GM23248 (cell line): Measurements from ENCODE around the gene ZFYVE21. TPM values are rescaled to one million over a fixed set of nuclear protein-coding genes. Genes with fewer than 3 reads are reported as not detected.
A peak's percentile ranks its signal among the peaks of the same experiment; 100 is the strongest.

ENCODE experiments used
- DNase-seq: peaks from one replicate; pipeline ENCODE4 v3.0.0-alpha.2; 2015
- H2AFZ ChIP-seq: fragments of 200-600 bp; sonication (generic); 2 replicates; pipeline ENCODE4 v1.6.1; 2016; ENCODE audit warnings: antibody characterized with exemption
- H3F3A ChIP-seq: fragments of 200-600 bp; sonication (generic); 2 replicates; pipeline ENCODE4 v1.6.1; 2016; ENCODE audit warnings: mild to moderate bottlenecking, antibody characterized with exemption, mixed run types; ENCODE audit not compliant: insufficient read depth
- H3K27ac ChIP-seq: fragments of 200-600 bp; sonication (generic); 2 replicates; pipeline ENCODE4 v1.5.1; 2016; ENCODE audit warnings: mild to moderate bottlenecking
- H3K27me3 ChIP-seq: fragments of 200-600 bp; sonication (generic); replicated peaks from 2 replicates; pipeline ENCODE4 v1.6.1; 2016; ENCODE audit warnings: mild to moderate bottlenecking; ENCODE audit not compliant: insufficient read depth
- H3K36me3 ChIP-seq: fragments of 200-600 bp; sonication (generic); 2 replicates; pipeline ENCODE4 v1.6.1; 2016; ENCODE audit warnings: low read depth, mild to moderate bottlenecking
- H3K4me1 ChIP-seq: fragments of 200-600 bp; sonication (generic); 2 replicates; pipeline ENCODE4 v1.6.1; 2016; ENCODE audit warnings: mild to moderate bottlenecking; ENCODE audit not compliant: insufficient read depth
- H3K4me2 ChIP-seq: fragments of 200-600 bp; sonication (generic); one replicate; pipeline ENCODE4 v1.6.1; 2016; ENCODE audit warnings: mild to moderate bottlenecking; ENCODE audit not compliant: unreplicated experiment
- H3K4me3 ChIP-seq: fragments of 200-600 bp; sonication (generic); 2 replicates; pipeline ENCODE4 v1.5.1; 2016; ENCODE audit warnings: mild to moderate bottlenecking
- H3K79me2 ChIP-seq: fragments of 200-600 bp; sonication (generic); 2 replicates; pipeline ENCODE4 v1.6.1; 2016; ENCODE audit warnings: mild to moderate bottlenecking; ENCODE audit not compliant: insufficient read depth
- H3K9ac ChIP-seq: fragments of 200-600 bp; sonication (generic); 2 replicates; pipeline ENCODE4 v1.6.1; 2016; ENCODE audit warnings: mild to moderate bottlenecking
- H3K9me2 ChIP-seq: fragments of 200-600 bp; sonication (generic); 2 replicates; pipeline ENCODE4 v1.6.1; 2016; ENCODE audit warnings: mixed run types, mild to moderate bottlenecking, moderate library complexity; ENCODE audit not compliant: insufficient read depth
- H3K9me3 ChIP-seq: fragments of 200-600 bp; sonication (generic); one replicate; pipeline ENCODE4 v1.6.1; 2017; ENCODE audit warnings: low read depth
- H4K20me1 ChIP-seq: fragments of 200-600 bp; sonication (generic); 2 replicates; pipeline ENCODE4 v1.6.0; 2016; ENCODE audit not compliant: insufficient read depth
- EZH2 ChIP-seq: fragments of 200-600 bp; sonication (generic); IDR thresholded peaks from 2 replicates; pipeline ENCODE4 v1.6.1; 2018; ENCODE audit warnings: antibody characterized with exemption, mild to moderate bottlenecking; ENCODE audit not compliant: insufficient read depth, poor library complexity, severe bottlenecking
- EZH2phosphoT487 ChIP-seq: fragments of 200-600 bp; sonication (generic); IDR thresholded peaks from 2 replicates; pipeline ENCODE4 v1.6.1; 2018; ENCODE audit warnings: antibody characterized with exemption, moderate library complexity, mild to moderate bottlenecking, low read depth; ENCODE audit not compliant: insufficient read depth
- WGBS, 2 experiments: methylation state at CpG; one replicate each; pipeline ENCODE4 v1.1.6; 2015 to 2017; ENCODE audit warnings: low lambda C conversion rate in 2 of 2, low coverage in 1 of 2; ENCODE audit errors: missing lambda C conversion rate in 2 of 2; 5-methylcytosine and 5-hydroxymethylcytosine counted together
- in situ Hi-C: fragments of 300-500 bp; cut with MboI; formaldehyde crosslinking; loops from 2 replicates; pipeline ENCODE4 v1.15.0; 2020
- polyA plus RNA-seq: library from polyadenylated mRNA; unstranded; fragments of >200 nt; fragmentation: Nextera tagmentation; extraction: Ambion mirVana; gene quantifications from 2 replicates; pipeline ENCODE4 v1.2.1, GENCODE V29; 2016
- total RNA-seq: library from RNA; depleted of rRNA; stranded (reverse); fragments of >200 nt; shearing (Covaris generic); gene quantifications from 2 replicates; pipeline ENCODE4 v1.2.3, GENCODE V29; 2014

Gene ZFYVE21
- total and polyA plus RNA-seq, 2 experiments from 2014 or later: 77.4 to 112 TPM

- Histone ChIP-seq H3K9me2 (no peaks in the 10 kb centered on the region), H4K20me1 (no peaks in the 10 kb centered on the region), H3K27ac (0 out of 2 replicates have a peak overlapping the region, but pooled peaks have one; percentile 12), H3F3A (peaks cover 12% of the 10 kb centered on the region; the same call in 1 of the 2 replicates), H3K79me2 (peaks cover 86% of the 10 kb centered on the region), H3K9me3 (no peaks in the 10 kb centered on the region), H2AFZ (no peak overlapping the region), H3K4me3 (no peak overlapping the region), H3K36me3 (peaks cover 44% of the 10 kb centered on the region), H3K4me2 (no peak overlapping the region), H3K4me1 (no peaks in the 10 kb centered on the region), H3K9ac (peak overlapping the region; percentile 24; the same call in 1 of the 2 replicates), H3K27me3 (no peaks in the 10 kb centered on the region)
- no peak for DNase-seq
- TF ChIP-seq EZH2phosphoT487: no peak
- no peak for TF ChIP-seq EZH2
- 35 to 41% methylated on average over 8 to 12 of the region's 13 CpGs for WGBS, 2 experiments
- in situ Hi-C loops: no loop called here
Measured at GRCh38 chr14:103696070-103696402, 19.6 kb upstream of the ZFYVE21 start.

GRCh38 chr14:103696466-103697071, 19.0 kb upstream of the ZFYVE21 start:
- H3K9ac ChIP-seq: peak overlapping the region; percentile 24; the same call in 1 of the 2 replicates
- H2AFZ ChIP-seq: no peak overlapping the region
- peak overlapping the region; percentile 26; the same call in 1 of the 2 replicates for H3K27ac ChIP-seq
- H3K79me2 ChIP-seq: peaks cover 81% of the 10 kb centered on the region
- peaks cover 12% of the 10 kb centered on the region; the same call in 1 of the 2 replicates for H3F3A ChIP-seq
- H3K36me3 ChIP-seq: peaks cover 49% of the 10 kb centered on the region
- no peak overlapping the region for H3K4me3 ChIP-seq
- H3K4me1 ChIP-seq: no peaks in the 10 kb centered on the region
- no peaks in the 10 kb centered on the region for H3K9me2 ChIP-seq
- no peaks in the 10 kb centered on the region for H3K9me3 ChIP-seq
- no peak overlapping the region for H3K4me2 ChIP-seq
- TF ChIP-seq EZH2 (no peak), EZH2phosphoT487 (no peak)
- H3K27me3 ChIP-seq: no peaks in the 10 kb centered on the region
- 41 to 45% methylated on average over 17 of the region's 17 CpGs for WGBS, 2 experiments
- in situ Hi-C loops: no loop called here
- no peaks in the 10 kb centered on the region for H4K20me1 ChIP-seq
- DNase-seq: peak; percentile 39

DNA sequence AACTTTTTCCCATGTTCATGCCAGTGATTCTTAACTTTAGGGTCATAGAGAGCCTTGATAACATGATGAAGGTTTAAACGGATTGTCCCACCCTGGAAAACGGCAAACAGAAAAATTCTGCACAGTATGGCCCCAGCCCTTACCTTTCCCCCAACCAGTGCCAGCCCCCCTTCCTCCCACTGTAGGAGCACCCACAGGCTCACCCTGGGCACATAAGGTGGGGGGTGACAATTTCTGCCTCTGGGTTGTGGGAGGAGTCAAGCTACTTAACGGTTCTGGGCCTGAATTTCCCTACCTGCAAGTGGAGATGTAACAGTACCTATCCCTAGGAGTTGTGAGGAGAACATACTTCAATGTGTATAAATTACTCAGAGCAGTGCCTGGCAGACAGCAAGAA, 18.4 kb upstream of the ZFYVE21 start:
- H3K36me3 ChIP-seq: peaks cover 48% of the 10 kb centered on the region
- H3K4me2 ChIP-seq: no peak overlapping the region
- H3K27me3 ChIP-seq: no peaks in the 10 kb centered on the region
- 0 out of 2 replicates have a peak overlapping the region, but pooled peaks have one; percentile 24 for H3K9ac ChIP-seq
- H3K4me3 ChIP-seq: no peak overlapping the region
- no peak overlapping the region for H2AFZ ChIP-seq
- 35 to 36% methylated on average over 3 of the region's 3 CpGs for WGBS, 2 experiments
- DNase-seq: no peak
- in situ Hi-C loops: no loop called here
- H3K79me2 ChIP-seq: peaks cover 78% of the 10 kb centered on the region
- no peaks in the 10 kb centered on the region for H4K20me1 ChIP-seq
- peak overlapping the region; percentile 26; the same call in 1 of the 2 replicates for H3K27ac ChIP-seq
- no peaks in the 10 kb centered on the region for H3K9me3 ChIP-seq
- TF ChIP-seq EZH2 (no peak), EZH2phosphoT487 (no peak)
- H3K4me1 ChIP-seq: no peaks in the 10 kb centered on the region
- H3F3A ChIP-seq: 0 out of 2 replicates have a peak, but pooled peaks cover 6% of the 10 kb centered on the region
- no peaks in the 10 kb centered on the region for H3K9me2 ChIP-seq

DNA sequence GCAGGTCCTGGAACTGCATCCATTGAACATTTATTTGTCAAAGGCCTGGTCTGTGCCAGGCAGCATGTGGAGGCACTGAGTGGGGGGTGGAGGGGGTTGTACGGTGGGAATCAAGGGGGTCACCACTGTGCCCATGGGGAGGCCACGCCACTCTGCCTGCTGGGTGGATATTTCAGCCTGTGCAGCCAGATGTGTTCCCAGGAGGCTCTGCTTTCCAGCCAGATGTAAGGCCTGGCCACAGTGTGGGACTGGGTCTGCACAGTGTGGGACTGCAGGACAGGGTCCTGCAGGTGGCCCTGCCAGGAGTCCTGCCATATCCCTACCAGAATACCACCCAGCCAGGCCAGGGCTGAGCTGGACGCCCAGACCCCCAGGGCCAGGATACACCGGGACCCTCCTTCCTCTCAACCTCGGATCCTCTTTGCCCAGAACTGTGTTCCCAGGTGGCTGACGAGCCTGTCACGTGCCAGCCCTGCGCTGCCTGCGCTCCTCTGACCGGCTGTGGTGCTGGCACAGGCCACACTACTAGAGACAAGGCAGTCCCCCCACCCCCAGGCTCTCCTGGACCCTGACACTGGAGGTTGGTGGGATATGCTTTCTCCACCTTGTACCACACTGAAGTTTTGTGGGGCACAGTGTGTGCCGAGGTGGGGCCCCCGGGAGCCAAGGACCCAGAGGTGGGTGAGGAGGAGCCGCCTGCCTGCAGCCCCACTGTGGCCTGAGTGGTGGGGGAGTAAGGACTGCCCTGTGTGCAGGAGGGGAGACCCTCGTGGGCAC, 17.8 kb upstream of the ZFYVE21 start:
- Histone ChIP-seq H4K20me1 (no peaks in the 10 kb centered on the region), H3F3A (peaks cover 7% of the 10 kb centered on the region; the same call in 1 of the 2 replicates), H3K36me3 (peaks cover 43% of the 10 kb centered on the region), H3K9ac (no peak overlapping the region), H3K27ac (no peak overlapping the region), H3K9me2 (no peaks in the 10 kb centered on the region), H2AFZ (no peak overlapping the region), H3K4me2 (no peak overlapping the region), H3K27me3 (no peaks in the 10 kb centered on the region), H3K9me3 (no peaks in the 10 kb centered on the region), H3K4me3 (no peak overlapping the region), H3K79me2 (peaks cover 72% of the 10 kb centered on the region), H3K4me1 (no peaks in the 10 kb centered on the region)
- no peak for DNase-seq
- WGBS, 2 experiments: 81 to 87% methylated on average over 12 to 14 of the region's 14 CpGs
- no peak for TF ChIP-seq EZH2
- in situ Hi-C loops: no loop called here
